GM19043 (cell line): Measurements from ENCODE around the gene NKD1.
A peak's percentile ranks its signal among the peaks of the same experiment; 100 is the strongest.
"Not testable (repeated sequence)": the region's sequence is repeated elsewhere in the genome, so short reads cannot be mapped to it uniquely, and the experiment has no call there.

Experiments used
- ATAC-seq: cut with Tn5 transposase; IDR thresholded peaks from one replicate; pipeline ENCODE4 v1.9.1; 2021; ENCODE audit warnings: low read depth; ENCODE audit not compliant: unreplicated experiment

Gene NKD1

GRCh38 chr16:50536258-50536645 lies 11.9 kb upstream of the NKD1 start:
- not testable (repeated sequence) for ATAC-seq

GRCh38 chr16:50537533-50538290 lies 10.5 kb upstream of the NKD1 start:
- ATAC-seq = no peak

GRCh38 chr16:50538411-50539052 lies 9.7 kb upstream of the NKD1 start:
- no peak for ATAC-seq

GRCh38 chr16:50539053-50539695 lies 9.0 kb upstream of the NKD1 start:
- ATAC-seq = no peak

- ATAC-seq = no peak
Measured at GRCh38 chr16:50539822-50540710, 8.1 kb upstream of the NKD1 start.

- no peak for ATAC-seq
Measured at GRCh38 chr16:50540711-50541007, 7.5 kb upstream of the NKD1 start.

GRCh38 chr16:50542703-50543102 lies 5.5 kb upstream of the NKD1 start:
- no peak for ATAC-seq

- no peak for ATAC-seq
Measured at GRCh38 chr16:50546125-50546524, 2.1 kb upstream of the NKD1 start.

- peak; percentile 40 for ATAC-seq
Measured at GRCh38 chr16:50547340-50548124, 664 bp upstream of the NKD1 start.

- no peak for ATAC-seq
Measured at GRCh38 chr16:50548909-50549560, 839 bp downstream of the NKD1 start.

GRCh38 chr16:50549561-50549915 lies 1.3 kb downstream of the NKD1 start:
- ATAC-seq = no peak

GRCh38 chr16:50550035-50550434 lies 1.8 kb downstream of the NKD1 start:
- no peak for ATAC-seq

- ATAC-seq = no peak
Measured at GRCh38 chr16:50550866-50551641, 2.9 kb downstream of the NKD1 start.

GRCh38 chr16:50552476-50553101 lies 4.4 kb downstream of the NKD1 start:
- ATAC-seq = no peak

GRCh38 chr16:50553182-50553710 lies 5.0 kb downstream of the NKD1 start:
- ATAC-seq = no peak

- ATAC-seq = no peak
Measured at GRCh38 chr16:50553731-50554360, 5.7 kb downstream of the NKD1 start.

GRCh38 chr16:50555269-50555875 lies 7.2 kb downstream of the NKD1 start:
- no peak for ATAC-seq
